HG02678 (cell line): ENCODE results near the gene KCNJ6.
A peak's percentile ranks its signal among the peaks of the same experiment; 100 is the strongest.
"Not testable (repeated sequence)": the region's sequence is repeated elsewhere in the genome, so short reads cannot be mapped to it uniquely, and the experiment has no call there.

Experiments
- ATAC-seq: cut with Tn5 transposase; IDR thresholded peaks from one replicate; pipeline ENCODE4 v1.9.1; 2021; ENCODE audit warnings: mild to moderate bottlenecking, moderate library complexity; ENCODE audit not compliant: unreplicated experiment

The KCNJ6 gene

DNA sequence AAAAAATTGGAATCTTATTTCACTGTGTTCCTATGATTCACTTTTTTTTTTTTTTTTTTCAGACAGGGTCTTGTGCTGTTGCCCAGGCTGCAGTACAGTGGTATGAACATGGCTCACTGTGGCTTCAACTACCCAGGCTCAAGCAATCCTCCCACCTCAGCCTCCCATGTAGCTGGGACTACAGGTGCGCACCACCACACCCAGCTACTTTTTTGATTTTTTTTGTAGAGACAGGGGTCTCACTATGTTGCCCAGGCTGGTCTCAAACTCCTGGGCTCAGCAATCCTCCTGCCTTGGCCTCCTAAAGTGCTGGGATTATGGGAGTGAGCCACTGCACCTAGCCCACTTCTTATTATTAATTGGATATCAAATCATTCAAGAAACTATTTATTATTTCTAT, 339.3 kb downstream of the KCNJ6 start:
- ATAC-seq, result not testable (repeated sequence)

DNA sequence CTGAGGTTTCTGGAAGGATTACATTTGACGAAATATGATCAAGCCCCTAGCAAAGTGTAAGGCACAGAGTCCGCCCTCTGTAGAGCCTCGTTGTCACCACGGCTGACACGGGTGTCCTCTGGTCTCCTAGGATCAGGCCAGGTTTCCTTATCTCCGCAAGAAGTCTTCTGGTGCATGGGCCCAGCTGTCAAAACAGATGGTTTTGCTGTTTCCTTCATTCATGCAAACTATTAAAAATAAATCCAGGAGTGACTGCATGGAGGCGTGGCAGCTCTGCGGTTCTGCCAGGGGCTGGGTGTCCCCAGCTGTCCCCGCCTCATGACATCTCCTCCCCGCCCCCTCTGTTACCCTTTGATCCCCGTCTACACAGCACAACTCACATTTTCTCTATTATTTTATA, 340.7 kb downstream of the KCNJ6 start:
- no peak for ATAC-seq

DNA sequence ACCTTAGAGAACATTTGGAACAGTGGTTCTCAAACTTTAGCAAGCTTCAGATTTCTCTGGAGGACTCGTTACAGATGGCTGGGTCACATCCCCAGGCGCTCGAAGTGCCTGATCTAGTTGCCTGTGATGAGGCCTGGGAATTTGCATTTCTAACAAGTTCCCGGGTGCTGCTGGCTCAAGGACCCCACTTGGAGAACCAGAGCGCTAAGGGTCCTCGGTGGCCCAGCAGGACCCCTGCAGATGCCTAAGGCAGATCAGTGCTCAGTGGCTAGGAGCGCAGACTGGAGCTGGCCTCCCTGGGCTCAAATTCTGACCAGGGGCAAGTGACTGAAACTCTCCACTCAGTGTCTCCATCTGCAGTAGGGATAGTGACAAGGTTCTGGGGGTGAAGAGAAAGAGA, 341.5 kb downstream of the KCNJ6 start:
- no peak for ATAC-seq

DNA sequence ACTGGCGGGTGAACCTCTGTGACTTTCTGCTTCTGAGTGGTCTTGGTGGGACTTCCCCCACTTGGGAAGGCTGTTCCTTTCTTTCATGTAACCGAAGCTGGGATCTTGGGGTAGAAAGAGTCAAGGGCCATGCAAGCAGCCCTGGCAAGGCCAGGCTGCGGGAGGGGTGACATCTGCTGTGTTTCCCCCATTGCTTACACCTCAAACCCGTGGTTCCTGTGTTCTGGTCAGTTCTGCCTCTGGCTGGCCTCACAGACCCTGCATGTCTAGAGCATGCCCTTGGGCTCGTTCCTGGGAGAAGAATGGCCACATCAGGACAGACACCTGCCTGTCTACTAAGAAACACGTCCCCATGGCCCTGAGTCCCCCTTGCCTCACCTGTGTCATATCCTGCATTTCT, 341.9 kb downstream of the KCNJ6 start:
- no peak for ATAC-seq

DNA sequence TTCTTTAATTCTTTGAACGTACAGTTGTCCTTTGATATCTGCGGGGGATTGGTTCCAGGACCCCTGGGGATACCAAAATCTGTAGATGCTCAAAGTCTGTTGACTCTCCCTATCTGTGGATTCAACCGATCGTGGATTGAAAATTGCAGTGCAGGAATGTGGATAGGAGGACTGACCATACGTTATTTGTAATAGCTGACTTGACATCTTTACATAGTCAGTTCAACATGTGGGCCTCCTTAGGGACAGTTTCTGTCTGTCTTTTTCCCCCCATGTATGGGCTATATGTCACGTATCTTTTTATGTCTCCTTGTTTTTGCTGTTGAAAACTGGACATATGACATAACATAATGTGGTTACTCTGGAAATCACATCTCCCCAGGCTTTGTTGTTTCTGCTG, 344.8 kb downstream of the KCNJ6 start:
- ATAC-seq, result no peak

DNA sequence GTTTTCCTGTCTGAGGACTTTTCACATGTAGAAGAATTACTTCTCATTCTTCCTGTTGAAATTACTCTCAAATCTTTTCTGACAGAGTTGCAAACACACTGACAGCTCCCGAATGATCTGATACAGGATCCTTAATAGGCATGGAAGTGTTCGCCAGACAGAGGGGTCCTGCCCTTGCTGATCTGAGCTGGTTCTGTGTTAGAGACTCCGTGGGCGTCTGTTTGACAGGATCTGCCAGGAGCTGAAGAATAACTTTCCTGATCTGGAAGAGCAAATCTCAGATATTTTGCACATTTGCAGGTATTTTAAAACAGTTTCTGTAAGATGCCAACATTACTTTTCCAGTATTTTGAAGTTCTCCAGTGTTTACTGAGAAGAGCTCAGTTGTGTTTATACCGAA, 347.3 kb downstream of the KCNJ6 start:
- no peak for ATAC-seq

DNA sequence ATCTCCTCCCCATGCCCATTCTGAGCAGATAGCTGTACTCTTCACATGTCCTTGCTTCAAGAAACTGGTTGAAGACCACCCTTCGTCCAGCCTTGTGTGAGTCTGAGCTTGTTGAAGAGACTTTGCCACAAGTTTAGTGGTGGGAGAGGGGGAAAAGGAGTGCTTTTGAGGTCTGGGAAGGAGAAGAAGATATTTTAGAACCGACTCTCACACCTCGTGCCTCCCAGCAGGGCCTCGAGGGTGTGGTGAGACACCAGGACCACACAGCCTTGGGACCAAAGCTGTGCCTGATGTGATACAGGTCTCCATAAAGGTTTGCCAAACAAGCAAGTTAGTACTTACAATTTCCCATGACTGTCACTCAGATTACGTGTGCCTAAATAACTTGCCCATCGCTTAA, 347.8 kb downstream of the KCNJ6 start:
- no peak for ATAC-seq

DNA sequence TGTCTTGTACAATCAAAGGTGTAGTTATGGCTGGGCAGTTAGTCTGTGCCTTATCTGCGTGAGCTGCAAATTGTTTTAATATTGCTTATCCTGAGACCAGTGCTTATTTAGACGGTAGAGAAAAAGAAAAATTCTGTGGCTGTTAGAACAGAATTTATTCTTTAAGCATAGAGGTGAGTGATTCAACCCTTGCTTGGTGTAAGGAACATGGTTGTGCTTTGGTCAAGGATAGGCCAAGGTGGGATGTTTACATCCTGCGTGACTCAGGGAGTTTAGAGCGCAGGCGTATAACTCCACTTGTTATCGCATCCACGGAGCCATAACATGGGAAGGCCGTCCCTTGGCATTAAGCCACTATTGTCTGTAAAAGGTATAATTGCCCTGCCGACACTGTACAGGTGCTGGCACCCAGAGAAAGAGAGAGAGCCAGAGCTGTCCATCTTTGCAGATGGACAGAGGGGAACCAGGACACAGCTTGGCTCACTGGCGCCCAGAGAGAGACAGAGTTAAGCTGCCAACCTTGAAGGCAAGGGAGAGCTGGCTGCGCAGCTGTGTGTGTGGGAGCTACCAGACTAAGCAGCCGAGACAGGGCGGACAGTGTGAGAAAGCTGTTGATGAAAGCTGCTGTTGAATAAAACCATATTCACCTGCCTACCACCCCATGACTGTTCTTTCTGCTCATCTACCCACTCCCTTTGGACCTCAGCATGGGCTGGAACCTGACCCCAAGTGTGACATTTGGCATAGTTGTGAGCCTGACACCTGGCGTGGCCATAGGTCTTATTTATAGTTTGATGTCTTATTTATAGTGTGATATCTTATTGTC, 349.3 kb downstream of the KCNJ6 start:
- no peak for ATAC-seq

DNA sequence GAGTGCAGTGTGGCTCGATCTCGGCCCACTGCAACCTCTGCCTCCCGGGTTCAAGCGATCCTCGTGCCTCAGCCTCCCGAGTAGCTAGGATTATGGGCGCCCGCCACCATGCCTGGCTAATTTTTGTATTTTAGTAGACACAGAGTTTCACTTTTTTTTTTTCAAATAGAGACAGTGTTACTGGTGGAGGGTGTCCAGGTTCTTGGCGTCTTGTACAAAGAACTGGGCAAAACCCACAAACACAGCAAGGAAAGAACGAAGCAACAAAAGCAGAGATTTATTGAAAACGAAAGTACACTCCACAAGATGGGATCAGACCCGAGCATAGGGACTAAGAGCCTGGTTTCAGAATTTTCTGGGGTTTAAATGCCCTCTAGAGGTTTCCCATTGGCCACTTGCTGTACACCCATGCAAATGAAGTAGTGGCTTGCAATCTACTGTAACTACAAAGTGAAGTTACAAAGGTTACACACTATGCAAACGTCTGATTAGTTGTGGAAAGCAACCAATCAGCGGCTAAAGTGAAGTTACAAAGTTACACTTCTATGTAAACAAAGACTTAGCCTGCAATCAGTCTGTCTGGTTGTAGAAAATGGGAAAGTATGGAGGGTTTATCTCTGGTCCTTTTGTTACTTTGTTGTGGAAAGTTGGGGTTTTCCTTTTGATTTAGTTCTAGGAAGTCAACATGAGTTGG, 350.6 kb downstream of the KCNJ6 start:
- ATAC-seq, result no peak

DNA sequence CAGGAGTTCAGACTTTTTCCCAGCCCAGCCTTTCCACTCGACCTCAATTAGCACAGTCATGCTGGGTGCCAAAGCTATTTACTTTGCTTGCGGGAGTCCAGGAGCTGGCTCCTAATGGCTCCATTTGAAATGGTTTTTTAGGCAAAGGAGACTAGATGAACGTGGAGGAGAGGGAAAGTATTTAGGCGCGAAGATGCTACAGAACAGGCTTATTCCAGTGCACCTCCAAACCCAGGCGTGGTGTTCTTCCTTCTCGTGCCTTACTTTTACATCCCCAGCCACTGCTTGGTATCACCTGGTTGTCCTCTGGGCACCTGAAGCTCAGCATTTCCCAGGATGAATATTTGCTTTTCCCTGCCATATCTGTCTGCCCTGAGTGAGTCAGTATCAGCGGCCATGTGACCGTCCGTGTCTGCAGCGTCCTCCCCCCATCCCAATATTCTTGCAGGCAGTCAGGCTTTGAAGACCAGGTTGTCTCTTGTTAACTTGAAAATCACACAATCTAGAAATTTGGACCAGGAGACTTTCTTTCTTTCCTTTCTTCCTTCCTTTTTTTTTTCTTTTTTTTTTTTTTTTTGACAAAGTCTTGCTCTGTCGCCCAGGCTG, 351.2 kb downstream of the KCNJ6 start:
- ATAC-seq, result no peak

DNA sequence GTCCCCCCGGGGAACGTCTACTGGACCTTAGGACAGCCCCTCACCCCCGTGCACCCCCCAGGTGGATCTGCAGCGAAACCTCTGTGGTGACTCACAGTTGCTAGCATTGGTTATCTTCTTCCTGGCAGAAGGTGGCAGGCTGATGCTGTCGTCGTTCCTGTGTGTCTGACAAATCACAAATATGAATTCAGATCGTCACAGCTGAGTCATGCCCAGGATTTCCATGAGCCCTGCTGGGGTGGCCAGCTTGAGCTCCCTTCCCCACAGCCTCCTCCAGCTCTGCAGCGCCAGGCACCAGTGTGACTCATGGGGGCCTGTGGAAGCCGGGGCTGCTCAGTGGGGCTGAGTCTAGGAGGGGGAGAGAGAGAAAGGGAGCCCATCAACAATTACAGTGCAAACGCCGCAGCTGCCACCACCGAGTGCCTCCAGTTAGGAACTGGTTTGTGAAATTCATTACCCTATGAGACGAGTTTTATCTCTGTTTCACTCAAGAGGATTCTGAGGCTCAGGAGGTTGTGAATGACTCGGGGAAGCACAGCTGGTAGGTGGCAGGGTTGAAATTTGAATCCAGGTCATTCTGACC, 351.8 kb downstream of the KCNJ6 start:
- ATAC-seq, result peak; percentile 38

DNA sequence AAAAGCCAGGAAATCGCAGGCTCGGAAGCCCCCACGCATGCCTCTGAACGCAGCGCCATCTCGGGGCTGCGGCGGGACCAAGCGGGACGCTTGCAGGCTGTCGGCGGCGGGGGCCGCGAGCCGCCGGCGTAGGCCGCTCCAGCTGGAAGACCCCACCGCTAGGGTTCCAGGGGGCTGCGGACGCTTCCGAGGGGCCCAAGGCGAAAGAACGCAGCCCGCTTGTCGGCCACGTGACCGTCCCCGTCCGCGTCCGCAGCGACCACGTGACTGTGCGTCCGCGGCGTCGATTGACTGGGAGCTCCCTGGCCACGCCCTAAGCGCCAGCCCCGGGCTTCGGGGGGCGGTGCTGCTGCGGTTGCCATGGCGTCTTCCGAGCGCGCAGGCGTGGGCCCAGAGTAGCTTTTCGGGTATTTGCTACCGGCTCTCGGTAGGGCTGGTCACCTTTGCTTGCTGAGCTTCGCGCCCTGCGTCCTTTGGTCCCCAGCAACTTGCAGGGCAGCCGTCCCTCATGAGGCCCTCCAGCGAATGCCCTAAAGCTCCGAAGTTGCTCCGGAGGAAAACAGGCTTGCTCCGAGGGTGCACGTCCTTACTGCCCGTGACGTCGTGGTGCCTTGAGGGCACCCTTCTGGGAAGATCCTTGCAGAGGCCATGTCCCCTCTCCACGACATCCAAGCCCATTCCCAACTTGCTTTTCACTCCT, 352.5 kb downstream of the KCNJ6 start:
- ATAC-seq, result peak; percentile 94

DNA sequence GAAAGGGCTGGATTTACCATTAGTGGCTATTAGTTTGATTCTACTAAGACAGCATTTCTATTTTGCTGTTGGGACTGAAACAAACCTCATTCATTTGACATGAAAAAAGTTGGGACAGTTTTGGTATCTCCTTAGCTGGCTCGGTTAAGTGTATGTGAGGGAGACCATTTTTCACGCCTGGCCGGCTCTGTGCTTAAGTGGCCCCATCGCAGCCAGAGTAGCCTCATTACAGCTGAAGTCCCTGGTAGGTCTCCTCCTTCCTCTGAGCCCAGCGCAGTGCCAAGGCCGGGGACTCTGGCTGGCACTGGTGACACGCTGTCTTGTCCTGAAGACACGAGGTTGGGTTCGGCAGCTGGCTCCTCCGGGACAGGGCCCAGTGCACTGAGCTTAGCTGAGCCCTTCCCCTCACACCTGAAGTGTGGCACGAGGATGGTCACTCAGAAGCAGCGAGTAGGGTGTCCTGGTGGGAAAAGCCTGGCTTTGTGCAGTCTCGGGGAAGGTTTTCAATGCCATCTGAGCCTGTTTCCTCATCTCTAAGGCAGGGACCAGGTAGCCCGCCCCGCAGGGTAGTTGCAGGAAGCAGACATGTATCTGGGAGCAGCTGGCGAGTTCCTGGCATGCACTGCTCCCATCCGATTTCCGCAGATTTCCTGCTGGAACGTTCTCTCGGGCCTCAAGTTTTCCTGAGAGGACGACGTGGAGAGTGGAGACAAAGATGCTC, 353.2 kb downstream of the KCNJ6 start:
- peak; percentile 11 for ATAC-seq

DNA sequence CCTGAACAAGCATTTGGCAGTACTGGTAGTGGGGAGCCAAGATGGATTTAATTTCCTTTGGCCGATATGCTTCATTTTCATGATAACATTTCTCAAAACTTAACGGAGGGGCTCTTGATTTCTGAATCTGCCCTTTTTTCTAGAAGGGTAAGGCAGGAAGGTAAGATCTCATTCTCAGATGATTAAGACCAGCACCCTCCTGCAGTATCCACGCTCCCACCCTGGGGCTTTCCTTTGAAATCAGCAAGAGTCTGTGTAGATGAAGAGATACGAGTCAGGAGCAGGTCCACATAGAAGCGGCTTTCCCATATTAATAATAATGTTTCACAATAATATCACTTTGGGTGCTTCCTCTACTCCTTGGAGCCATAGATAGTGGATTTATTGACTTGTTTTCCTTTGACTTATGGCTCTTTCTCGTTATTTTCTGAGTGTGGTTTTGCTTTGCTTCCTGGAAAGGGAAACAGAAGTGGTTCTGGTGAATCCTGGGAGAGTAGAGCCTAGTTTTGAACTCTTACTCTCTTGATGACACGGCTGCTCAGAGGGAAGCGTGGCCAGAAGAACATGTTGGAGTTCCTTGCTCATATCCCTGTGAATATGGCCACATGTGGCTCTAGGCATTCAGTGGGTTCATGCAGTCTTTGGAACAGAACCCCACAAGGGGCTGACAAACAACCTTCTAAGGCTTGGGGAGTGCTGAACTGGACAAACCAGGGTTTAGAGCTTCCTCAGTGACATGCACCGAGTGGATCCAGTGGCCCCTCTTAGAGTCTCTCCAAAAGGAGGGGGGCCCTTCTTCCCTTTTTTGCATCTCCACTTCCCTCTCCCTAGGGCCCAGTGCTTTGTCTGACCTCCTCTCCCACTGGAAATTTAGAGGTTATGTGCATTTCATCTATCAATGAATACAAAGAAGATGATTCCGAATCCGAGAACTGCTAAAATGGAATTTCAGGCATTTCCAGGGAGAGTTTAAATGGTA, 354.0 kb downstream of the KCNJ6 start:
- ATAC-seq, result no peak

DNA sequence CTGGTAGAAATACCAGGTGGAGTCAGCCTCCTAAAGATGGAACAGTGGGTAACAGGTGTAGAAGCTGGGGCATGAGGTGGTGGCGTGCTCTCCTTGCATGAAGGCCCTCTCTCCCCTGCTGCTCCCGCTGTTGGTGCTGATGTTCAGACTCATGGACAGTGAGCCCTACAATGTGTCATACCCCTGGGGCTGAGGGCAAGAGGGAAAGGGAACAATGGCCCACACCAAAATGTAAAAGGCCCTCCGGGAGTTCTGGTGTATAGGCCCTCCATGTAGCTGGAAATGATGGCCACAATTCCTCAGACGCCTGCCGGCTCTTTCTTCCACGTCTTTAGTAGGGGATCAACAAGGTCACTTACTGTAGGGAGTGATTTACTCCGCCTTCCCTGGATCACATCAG, 354.8 kb downstream of the KCNJ6 start:
- ATAC-seq, result no peak

DNA sequence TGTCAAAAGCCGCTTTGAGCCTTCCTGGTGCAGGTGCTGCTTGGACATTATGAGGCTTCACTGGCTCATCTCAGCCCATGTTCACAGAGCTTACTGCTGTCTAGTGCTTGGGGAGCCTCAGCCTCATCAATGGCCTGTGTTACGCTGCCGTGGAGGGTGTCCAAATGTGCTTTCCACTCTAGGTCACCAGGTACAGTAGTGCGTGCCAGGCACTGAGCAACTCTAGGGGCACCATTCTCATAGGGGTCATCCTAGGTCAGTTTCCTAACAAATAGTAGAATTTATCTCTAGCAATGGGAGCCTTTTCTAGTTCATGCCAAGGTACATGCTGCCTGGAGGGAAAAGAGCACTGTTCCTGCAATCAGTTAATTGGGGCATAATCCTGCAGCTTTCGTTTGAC, 355.9 kb downstream of the KCNJ6 start:
- ATAC-seq, result no peak

DNA sequence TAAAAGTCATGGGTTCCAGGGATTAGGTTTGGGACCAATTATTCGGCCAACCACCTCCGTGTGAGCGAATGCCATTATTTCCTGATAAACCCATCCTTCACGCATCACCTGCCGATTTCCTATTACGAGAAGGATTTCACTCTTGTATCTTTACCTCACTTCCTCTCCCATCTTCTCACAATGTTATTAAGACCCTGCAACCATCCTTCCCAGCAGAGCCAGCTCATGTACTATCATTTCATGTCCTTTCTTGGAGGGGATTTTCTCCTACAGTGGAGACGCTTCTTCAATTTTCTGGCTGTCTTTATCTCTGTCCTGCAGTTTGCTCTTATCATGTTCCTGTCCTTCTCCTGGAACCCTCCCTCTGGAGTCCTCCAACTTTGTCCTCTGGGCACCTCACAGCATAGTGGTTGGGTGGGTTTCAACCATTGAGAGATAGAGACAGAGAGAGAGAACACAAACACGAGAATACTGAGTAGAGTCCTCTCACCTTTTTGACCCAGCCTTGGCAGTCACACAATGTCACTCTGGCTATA, 357.5 kb downstream of the KCNJ6 start:
- ATAC-seq, result no peak
